Left kidney (tissue), 2 donors: ENCODE data around the gene MRPL41. TPM values are rescaled to one million over a fixed set of nuclear protein-coding genes. Genes with fewer than 3 reads are reported as not detected.
A peak's percentile ranks its signal among the peaks of the same experiment; 100 is the strongest.
"Not testable (repeated sequence)": the region's sequence is repeated elsewhere in the genome, so short reads cannot be mapped to it uniquely, and the experiment has no call there.

Experiments used
- DNase-seq: peaks from one replicate; pipeline ENCODE4 v3.0.0-alpha.2; 2013
- polyA plus RNA-seq: library from polyadenylated mRNA; unstranded; fragments of 120-200 nt; gene quantifications from one replicate; pipeline ENCODE4 v1.2.1, GENCODE V29; 2013; ENCODE audit not compliant: insufficient read length

Gene MRPL41
- polyA plus RNA-seq, 1 donor, result 11.7 TPM

GRCh38 chr9:137550958-137551263 is 768 bp upstream of the MRPL41 start:
- DNase-seq, result not testable (repeated sequence)

DNA sequence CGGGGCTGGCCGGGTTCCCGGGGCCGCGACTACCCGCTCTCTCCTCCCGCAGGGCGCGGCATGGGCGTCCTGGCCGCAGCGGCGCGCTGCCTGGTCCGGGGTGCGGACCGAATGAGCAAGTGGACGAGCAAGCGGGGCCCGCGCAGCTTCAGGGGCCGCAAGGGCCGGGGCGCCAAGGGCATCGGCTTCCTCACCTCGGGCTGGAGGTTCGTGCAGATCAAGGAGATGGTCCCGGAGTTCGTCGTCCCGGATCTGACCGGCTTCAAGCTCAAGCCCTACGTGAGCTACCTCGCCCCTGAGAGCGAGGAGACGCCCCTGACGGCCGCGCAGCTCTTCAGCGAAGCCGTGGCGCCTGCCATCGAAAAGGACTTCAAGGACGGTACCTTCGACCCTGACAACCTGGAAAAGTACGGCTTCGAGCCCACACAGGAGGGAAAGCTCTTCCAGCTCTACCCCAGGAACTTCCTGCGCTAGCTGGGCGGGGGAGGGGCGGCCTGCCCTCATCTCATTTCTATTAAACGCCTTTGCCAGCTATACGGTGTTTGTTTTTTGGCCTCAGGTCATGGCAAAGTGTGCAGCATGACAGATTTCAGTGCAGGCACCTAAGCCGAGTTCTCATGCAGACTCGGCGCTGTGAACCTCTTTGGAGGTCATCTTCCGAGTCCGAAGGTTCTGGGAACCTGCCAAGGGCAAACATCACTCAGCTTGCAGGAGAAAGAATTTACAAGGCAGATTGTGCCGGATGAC is 516 bp downstream of the MRPL41 start:
- no peak for DNase-seq

- not testable (repeated sequence) for DNase-seq
These were observed 2.0 kb downstream of the MRPL41 start for GRCh38 chr9:137553654-137554053.

DNA sequence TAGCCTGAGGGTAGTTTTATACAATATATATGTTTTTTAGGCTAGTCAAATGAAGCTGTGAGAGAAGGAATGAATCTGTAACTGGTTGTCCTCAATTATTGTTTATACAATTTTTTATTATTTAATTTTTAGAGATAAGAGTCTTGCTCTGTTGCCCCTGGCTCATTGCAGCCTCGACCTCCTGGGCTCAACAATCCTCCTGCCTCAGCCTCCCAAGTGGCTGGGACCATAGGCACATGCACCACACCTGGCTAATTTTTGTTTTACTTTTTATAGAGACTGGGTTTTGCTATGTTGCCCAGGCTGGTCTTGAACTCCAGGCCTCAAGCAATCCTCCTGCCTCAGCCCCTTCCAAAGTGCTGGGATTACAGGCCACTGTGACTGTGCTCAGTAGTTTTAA is 2.7 kb downstream of the MRPL41 start:
- no peak for DNase-seq

DNA sequence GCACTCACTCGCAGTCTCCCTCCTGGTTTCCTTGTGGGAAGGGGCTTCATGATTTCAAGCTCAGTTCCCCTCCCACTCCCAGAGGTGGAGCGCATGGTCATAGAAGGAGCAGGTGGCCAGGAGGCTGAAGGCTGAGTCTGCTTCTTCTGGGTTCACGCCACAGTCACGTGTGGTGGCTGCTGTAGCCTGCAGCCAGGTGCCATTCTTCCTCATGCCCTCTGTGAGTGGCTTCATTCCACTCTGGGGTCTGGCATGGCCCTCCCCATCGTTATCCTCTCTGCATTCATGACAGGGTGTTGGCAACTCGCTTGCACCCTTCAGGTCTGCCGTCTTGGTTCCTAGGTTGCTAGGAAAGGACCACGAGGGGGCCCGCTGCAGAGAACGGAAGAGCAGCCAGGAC is 3.5 kb downstream of the MRPL41 start:
- DNase-seq, result no peak

DNA sequence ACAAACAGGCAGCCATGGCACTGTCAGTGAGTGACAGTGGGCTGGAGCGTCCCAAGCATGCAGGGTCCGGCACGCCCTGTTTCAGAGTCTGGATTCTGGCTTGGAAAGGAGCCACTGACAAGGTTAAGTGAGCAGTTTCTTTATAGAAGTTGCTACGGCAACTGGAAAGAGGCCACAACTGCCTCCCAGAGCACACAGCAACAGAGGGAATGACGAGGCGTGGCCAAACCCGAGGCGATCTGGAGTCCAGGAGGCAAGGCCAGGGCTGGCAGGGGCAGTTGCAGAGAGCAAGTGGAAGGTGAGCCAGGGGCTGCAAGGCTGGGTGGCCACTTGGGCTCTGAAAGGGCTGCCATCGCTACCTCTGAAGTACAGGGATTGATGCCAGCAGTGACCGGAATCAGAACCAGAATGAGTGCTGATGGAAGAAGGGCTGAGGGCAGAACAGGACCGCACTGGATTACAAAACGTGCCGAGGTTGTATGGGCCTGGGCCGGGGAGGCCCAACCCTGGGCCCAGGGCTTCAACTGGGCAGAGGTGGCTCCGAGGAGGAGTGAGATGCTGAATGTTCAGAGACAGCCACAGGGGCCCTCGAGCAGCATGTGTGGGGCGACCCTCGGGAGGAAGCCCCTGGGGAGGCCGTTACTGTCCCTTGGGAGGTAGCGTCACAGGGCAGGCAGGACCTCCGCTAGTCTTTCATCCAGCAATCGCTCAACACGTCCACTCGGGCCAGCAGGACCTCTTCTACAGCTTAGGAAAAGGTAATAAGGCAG is 4.6 kb downstream of the MRPL41 start:
- DNase-seq, result no peak

- no peak for DNase-seq
These were observed 6.4 kb downstream of the MRPL41 start for GRCh38 chr9:137558127-137558526.

DNA sequence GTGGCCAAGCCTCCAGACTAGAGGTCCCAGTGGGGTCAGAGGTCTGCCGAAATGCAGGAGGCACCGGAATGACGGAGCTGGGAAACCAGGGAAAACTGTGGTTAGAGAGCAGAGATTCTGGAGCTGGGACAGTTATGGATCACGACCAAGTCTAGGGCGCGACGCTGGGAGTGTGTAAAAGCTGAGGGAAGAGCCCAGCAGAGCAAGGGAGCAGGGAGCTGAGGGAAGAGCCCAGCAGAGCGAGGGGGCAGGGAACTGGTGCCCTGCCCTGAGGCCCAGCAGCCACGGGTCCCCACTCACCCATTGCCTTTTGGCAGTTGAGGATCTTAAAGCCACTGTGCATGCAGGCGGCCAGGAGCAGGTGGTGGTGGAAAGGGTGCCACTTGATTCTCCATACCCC is 12.5 kb downstream of the MRPL41 start:
- no peak for DNase-seq

- DNase-seq, result no peak
These were observed 13.2 kb downstream of the MRPL41 start for GRCh38 chr9:137564817-137565411.

GRCh38 chr9:137568445-137568844 is 16.8 kb downstream of the MRPL41 start:
- DNase-seq, result not testable (repeated sequence)

- no peak for DNase-seq
These were observed 18.0 kb downstream of the MRPL41 start for GRCh38 chr9:137569609-137570203.

- no peak for DNase-seq
These were observed 18.9 kb downstream of the MRPL41 start for GRCh38 chr9:137570566-137570965.

DNA sequence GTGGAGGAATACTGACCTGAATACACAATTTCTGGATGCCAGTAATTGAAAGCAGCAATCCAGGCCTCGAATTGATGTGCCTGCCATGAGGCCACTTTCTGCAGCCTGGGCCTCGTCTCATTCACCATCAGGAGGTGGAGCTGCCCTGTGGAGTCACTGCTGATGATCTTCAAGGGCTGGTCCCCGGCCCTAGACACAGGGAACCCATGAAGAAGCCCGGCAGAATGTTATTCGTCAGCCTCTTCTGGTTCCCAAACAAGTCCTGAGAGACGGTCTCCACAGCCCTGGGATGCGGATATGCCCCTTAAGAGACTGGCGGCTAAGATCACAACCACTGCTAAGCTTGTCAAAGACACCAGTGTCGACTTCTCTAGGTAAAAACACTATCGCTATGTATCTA is 22.5 kb downstream of the MRPL41 start:
- DNase-seq, result no peak

- DNase-seq, result no peak
These were observed 23.7 kb downstream of the MRPL41 start for GRCh38 chr9:137575364-137575715.

DNA sequence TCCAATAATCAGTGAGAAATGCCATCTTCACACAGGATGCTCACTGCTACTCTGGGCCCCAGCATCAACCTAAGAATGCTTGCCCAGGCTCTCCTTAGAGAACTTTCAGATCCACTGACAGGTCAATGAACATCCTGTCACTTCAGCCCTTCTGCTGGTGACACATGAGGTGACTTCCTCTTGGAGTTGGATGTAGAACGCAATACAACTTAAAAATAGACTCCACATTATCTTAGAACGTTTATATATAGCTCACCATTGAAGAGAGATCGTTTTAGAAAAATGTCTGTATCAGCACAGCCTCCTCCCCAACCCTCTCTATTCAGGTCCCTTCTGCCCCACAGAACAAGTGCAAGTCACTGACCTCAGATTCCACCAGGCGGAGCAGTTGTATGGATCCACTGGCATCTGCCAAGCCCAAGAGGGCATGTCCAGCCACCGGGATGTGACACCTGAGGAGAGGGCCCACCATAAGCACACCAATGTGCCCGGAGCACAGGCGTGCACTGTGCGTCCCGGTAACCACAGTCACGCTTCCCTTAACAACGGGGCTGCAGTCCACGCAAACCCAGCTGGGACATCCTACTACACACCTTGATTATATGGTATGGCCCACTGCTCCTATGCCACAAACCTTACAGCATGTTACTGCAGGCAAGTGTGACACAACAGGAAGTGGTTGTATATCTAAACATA is 24.2 kb downstream of the MRPL41 start:
- no peak for DNase-seq

DNA sequence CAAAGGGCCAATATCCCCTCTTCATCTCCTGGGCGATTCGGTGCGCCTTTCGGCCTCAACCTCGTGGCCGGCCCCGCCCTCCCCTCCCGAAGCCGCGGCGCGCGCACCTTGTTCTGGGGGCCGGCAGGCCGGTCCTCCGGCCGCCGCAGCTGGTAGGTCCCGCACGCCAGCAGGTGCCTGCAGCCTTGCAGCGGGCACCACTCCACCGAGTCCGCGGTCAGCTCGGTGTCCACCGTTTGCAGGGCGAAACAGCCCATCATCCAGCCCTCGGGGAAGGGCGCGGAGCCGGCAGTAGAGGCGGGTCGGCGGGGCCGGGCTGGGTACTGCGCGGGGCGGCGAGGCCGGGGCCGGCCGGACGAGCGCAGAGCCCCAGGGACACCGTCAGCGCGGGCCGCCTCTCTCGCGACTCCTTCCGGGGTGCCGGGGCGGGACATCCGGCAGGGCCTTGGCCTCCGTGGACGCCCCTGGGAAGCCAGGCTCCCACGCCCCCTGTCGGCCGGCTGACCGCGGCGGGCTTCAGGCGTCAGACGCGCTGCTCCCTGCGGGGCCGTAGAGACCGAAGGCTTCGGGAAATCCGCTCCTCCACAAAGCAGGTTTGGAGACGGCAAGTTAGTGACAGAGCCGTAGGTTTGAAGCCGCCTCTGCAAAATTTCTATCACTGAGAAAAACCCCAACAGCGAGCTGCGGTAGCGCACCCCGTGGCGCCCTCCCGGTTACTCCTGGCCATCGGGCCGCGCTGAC is 27.0 kb downstream of the MRPL41 start, which contains the start of gene DPH7:
Gene DPH7, minus strand, starts transcription at position 408 of the 741 bp plus-strand sequence. Its CDS starts 148 bp downstream, at position 260.
- peak; percentile 92 for DNase-seq

DNA sequence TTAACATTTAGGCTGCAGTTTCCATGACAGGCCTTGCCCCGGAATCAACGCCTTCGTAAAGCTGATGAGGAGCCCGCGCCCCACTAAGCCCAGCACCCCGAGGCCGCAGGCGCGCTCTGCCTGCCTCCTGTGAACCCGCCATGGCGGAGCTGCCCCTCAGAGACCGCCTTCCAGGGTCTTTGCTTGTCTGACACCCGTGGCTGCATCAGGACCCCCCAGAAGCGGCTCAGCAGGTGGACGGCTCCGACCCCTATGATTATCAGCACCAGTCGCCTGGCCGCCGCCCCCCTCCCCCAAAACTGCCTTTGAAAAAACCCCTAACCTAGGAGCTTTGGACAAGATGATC is 27.6 kb downstream of the MRPL41 start:
- no peak for DNase-seq

DNA sequence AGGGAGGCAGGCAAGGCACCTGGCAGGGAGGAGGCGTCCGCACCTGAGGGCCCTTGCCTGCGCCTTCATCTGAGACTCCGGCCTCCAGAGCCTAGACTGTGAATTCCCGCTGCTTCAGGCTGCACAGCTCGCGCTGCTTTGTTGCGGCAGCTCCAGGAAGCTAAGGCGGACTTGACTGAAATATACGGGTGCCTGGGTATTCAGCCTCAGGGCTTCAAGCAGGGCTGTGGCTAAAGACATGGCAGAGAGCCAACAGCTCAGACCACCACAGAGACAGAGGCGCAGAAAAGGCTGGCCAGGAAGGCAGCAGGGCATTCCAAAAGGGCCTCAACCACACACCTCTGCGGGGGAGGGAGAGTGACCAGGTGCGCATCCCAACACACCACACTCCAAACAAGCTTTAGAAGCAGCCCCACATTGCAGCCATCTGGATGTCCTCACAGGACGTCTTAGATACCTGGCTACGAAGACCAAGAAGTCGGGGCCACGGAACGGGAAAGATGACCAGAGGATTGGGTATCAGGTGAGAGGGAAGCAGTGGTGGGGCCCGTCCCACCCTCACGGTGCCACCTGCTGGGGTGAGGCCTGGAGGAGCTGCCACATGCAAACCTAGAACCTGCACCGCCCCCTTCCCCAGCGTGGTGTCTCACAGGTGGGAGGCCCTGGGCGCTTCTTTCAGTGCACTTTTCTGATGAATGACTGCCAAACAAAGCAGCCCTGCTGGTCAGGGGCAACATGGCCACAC is 28.7 kb downstream of the MRPL41 start:
- DNase-seq, result no peak

DNA sequence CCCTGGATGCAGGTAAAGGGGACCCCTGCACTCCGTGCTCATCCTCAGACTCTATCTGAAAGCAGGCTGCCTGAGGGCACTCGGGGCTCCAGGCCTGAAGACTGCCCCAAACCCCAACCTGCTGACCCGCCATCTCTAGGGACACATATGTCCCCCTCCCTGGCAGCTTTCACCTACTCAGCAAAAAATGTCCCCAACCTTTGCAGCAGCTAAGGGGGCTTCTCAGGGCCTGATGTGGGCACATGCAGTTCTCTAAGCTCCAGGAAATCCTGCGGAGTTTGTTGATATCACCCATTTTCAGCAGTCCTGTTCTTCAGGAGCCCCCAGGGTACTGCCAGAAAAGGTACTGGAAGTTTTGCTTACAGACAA is 29.3 kb downstream of the MRPL41 start:
- DNase-seq, result no peak

DNA sequence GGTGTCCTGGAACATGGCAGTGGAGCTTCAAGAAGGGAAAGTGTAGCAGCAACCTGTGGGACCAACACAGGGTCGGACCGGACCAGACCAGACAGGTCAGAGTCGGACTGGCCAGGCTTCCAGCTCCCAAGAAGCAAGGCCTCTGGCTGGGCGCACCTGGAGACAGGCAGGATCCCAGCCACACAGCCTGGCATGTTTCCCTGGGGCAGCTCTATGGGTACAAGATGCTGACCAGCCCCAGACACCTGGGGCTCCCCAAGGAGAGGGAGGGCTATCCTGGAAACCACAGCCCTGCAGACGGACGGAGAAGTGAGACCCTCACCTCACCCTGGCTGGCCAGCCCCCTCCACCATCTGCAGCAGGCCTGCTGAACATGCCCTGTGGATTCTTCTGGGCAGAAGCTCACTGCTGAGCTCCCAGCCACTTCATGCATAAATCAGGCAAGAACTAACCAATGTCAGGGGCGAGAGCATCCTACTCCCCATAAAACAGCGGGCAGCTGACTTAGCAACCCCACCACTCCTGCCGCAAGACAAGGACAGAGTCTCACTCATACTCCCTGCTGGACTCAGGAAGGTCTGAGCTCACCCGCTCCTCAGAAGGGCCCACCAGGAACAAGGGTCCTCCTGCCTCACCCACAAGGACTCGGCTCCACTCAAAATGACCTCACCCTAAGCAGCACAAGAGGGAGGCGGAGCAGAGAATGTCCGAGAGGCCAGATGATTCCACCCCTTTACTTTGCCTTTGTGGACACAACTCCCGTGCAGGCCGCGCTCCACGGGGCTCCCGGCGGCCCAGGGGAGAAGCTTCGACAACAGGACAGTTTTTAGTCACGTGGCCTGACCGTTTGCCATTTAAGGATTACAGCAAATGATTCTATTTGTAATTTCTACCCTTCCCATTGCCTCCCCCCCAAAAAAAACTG is 29.9 kb downstream of the MRPL41 start:
- no peak for DNase-seq
